Activated T-helper 17 cell treated with anti-CD3 and anti-CD28 coated beads, Interleukin-2, amount 50 U/mL, for 72 hours (primary cell): Measurements from ENCODE around the gene NRG3. TPM values are rescaled to one million over a fixed set of nuclear protein-coding genes. Genes with fewer than 3 reads are reported as not detected.
"Not testable (repeated sequence)": the region's sequence is repeated elsewhere in the genome, so short reads cannot be mapped to it uniquely, and the experiment has no call there.

Experiments used
- ATAC-seq: fragments of 150-1000 bp; cut with Tn5 transposase; replicated peaks from 2 replicates; pipeline ENCODE4 v1.10.0; 2021; ENCODE audit warnings: mild to moderate bottlenecking, moderate library complexity
- H3K27ac Mint-ChIP-seq: one replicate; pipeline ENCODE4 v1.8.0; 2022; ENCODE audit warnings: mixed read lengths
- H3K27me3 Mint-ChIP-seq: one replicate; pipeline ENCODE4 v1.8.0; 2022; ENCODE audit warnings: mixed read lengths
- H3K36me3 Mint-ChIP-seq: one replicate; pipeline ENCODE4 v1.8.0; 2022; ENCODE audit warnings: low read depth, mild to moderate bottlenecking, mixed read lengths
- H3K4me1 Mint-ChIP-seq: one replicate; pipeline ENCODE4 v1.8.0; 2022; ENCODE audit warnings: mixed read lengths
- H3K4me3 Mint-ChIP-seq: one replicate; pipeline ENCODE4 v1.8.0; 2022; ENCODE audit warnings: mild to moderate bottlenecking, mixed read lengths
- H3K9me3 Mint-ChIP-seq: one replicate; pipeline ENCODE4 v1.8.0; 2022; ENCODE audit warnings: mixed read lengths
- total RNA-seq, 2 donors: library from RNA; stranded (reverse); gene quantifications; one replicate each; pipeline ENCODE4 v1.2.3, GENCODE V29; 2022

Gene NRG3
- total RNA-seq, 2 donors from 2014 or later, result not detected

- Mint-ChIP-seq H3K27me3 (no peaks in the 10 kb centered on the region), H3K9me3 (peaks cover 10% of the 10 kb centered on the region), H3K4me3 (no peak overlapping the region), H3K36me3 (no peaks in the 10 kb centered on the region), H3K27ac (no peak overlapping the region), H3K4me1 (no peaks in the 10 kb centered on the region)
- no peak for ATAC-seq
These were observed 1091.1 kb downstream of the NRG3 start for GRCh38 chr10:82966130-82966529.

GRCh38 chr10:82968533-82968932 lies 1093.5 kb downstream of the NRG3 start:
- H3K4me1 Mint-ChIP-seq, result no peaks in the 10 kb centered on the region
- H3K27ac Mint-ChIP-seq, result no peak overlapping the region

GRCh38 chr10:82969405-82969804 lies 1094.4 kb downstream of the NRG3 start:
- Mint-ChIP-seq H3K9me3 (peaks cover 7% of the 10 kb centered on the region), H3K4me1 (no peaks in the 10 kb centered on the region), H3K4me3 (no peak overlapping the region), H3K36me3 (no peaks in the 10 kb centered on the region), H3K27ac (no peak overlapping the region), H3K27me3 (no peaks in the 10 kb centered on the region)
- no peak for ATAC-seq

More at GRCh38 chr10:82968533-82968932, 1093.5 kb downstream of the NRG3 start:
- Mint-ChIP-seq H3K9me3 (peaks cover 10% of the 10 kb centered on the region), H3K4me3 (no peak overlapping the region), H3K27me3 (no peaks in the 10 kb centered on the region), H3K36me3 (no peaks in the 10 kb centered on the region)
- ATAC-seq, result no peak

- Mint-ChIP-seq H3K9me3 (peaks cover 4% of the 10 kb centered on the region), H3K4me1 (no peaks in the 10 kb centered on the region), H3K4me3 (no peak overlapping the region), H3K36me3 (no peaks in the 10 kb centered on the region), H3K27ac (no peak overlapping the region), H3K27me3 (no peaks in the 10 kb centered on the region)
- ATAC-seq, result no peak
These were observed 1105.3 kb downstream of the NRG3 start for GRCh38 chr10:82980321-82980720.

- ATAC-seq, result no peak
- Mint-ChIP-seq H3K27ac (no peak overlapping the region), H3K36me3 (no peaks in the 10 kb centered on the region), H3K4me3 (no peak overlapping the region), H3K4me1 (no peaks in the 10 kb centered on the region), H3K27me3 (no peaks in the 10 kb centered on the region), H3K9me3 (peaks cover 4% of the 10 kb centered on the region)
These were observed 1106.2 kb downstream of the NRG3 start for GRCh38 chr10:82981137-82981723.

GRCh38 chr10:82982110-82982608 lies 1107.2 kb downstream of the NRG3 start:
- no peaks in the 10 kb centered on the region for H3K36me3 Mint-ChIP-seq
- H3K27ac Mint-ChIP-seq, result no peak overlapping the region
- H3K4me1 Mint-ChIP-seq, result no peaks in the 10 kb centered on the region
- no peaks in the 10 kb centered on the region for H3K27me3 Mint-ChIP-seq
- peaks cover 4% of the 10 kb centered on the region for H3K9me3 Mint-ChIP-seq
- ATAC-seq, result no peak
- no peak overlapping the region for H3K4me3 Mint-ChIP-seq

- Mint-ChIP-seq H3K9me3 (peaks cover 4% of the 10 kb centered on the region), H3K36me3 (no peaks in the 10 kb centered on the region), H3K4me3 (no peak overlapping the region), H3K27me3 (no peaks in the 10 kb centered on the region), H3K27ac (no peak overlapping the region), H3K4me1 (no peaks in the 10 kb centered on the region)
- no peak for ATAC-seq
These were observed 1111.2 kb downstream of the NRG3 start for GRCh38 chr10:82986216-82986615.

GRCh38 chr10:83006479-83006878 lies 1131.5 kb downstream of the NRG3 start:
- ATAC-seq, H3K27ac Mint-ChIP-seq, H3K4me1 Mint-ChIP-seq, H3K36me3 Mint-ChIP-seq, H3K4me3 Mint-ChIP-seq, H3K27me3 Mint-ChIP-seq, H3K9me3 Mint-ChIP-seq: not testable (repeated sequence)

GRCh38 chr10:83007510-83007909 lies 1132.5 kb downstream of the NRG3 start:
- no peaks in the 10 kb centered on the region for H3K4me1 Mint-ChIP-seq
- no peaks in the 10 kb centered on the region for H3K27me3 Mint-ChIP-seq
- no peak for ATAC-seq
- no peak overlapping the region for H3K27ac Mint-ChIP-seq
- no peak overlapping the region for H3K4me3 Mint-ChIP-seq
- peaks cover 13% of the 10 kb centered on the region for H3K9me3 Mint-ChIP-seq
- H3K36me3 Mint-ChIP-seq, result no peaks in the 10 kb centered on the region

- no peak overlapping the region for H3K27ac Mint-ChIP-seq
- no peak overlapping the region for H3K4me3 Mint-ChIP-seq
- no peaks in the 10 kb centered on the region for H3K36me3 Mint-ChIP-seq
- H3K27me3 Mint-ChIP-seq, result no peaks in the 10 kb centered on the region
- H3K9me3 Mint-ChIP-seq, result peaks cover 6% of the 10 kb centered on the region
- ATAC-seq, result no peak
- H3K4me1 Mint-ChIP-seq, result no peaks in the 10 kb centered on the region
These were observed 1137.9 kb downstream of the NRG3 start for GRCh38 chr10:83012866-83013265.

- ATAC-seq, result no peak
- no peaks in the 10 kb centered on the region for H3K27me3 Mint-ChIP-seq
- H3K4me3 Mint-ChIP-seq, result no peak overlapping the region
- no peak overlapping the region for H3K27ac Mint-ChIP-seq
- H3K4me1 Mint-ChIP-seq, result no peaks in the 10 kb centered on the region
- H3K9me3 Mint-ChIP-seq, result peaks cover 26% of the 10 kb centered on the region
- H3K36me3 Mint-ChIP-seq, result no peaks in the 10 kb centered on the region
These were observed 1142.3 kb downstream of the NRG3 start for GRCh38 chr10:83017076-83017867.

- Mint-ChIP-seq H3K4me1 (no peaks in the 10 kb centered on the region), H3K27me3 (no peaks in the 10 kb centered on the region), H3K36me3 (no peaks in the 10 kb centered on the region), H3K27ac (no peak overlapping the region), H3K9me3 (peaks cover 29% of the 10 kb centered on the region), H3K4me3 (no peak overlapping the region)
- ATAC-seq, result no peak
These were observed 1148.7 kb downstream of the NRG3 start for GRCh38 chr10:83023662-83024061.
